Muscle layer of duodenum (tissue), 2 donors: ENCODE data around the gene NBAS.
"Not testable (repeated sequence)": the region's sequence is repeated elsewhere in the genome, so short reads cannot be mapped to it uniquely, and the experiment has no call there.

ENCODE experiments used
- H3K27ac ChIP-seq: one replicate; pipeline ENCODE4 v1.7.0; 2013; ENCODE audit warnings: mild to moderate bottlenecking, low read length
- H3K27me3 ChIP-seq: one replicate; pipeline ENCODE4 v1.7.0; 2013; ENCODE audit warnings: low read depth, mild to moderate bottlenecking, control low read depth, low read length
- H3K36me3 ChIP-seq, 2 donors: one replicate each; pipeline ENCODE4 v1.7.0; 2013; ENCODE audit warnings: low read length in 2 of 2, control low read depth in 1 of 2, mild to moderate bottlenecking in 1 of 2; ENCODE audit not compliant: insufficient read depth in 2 of 2, control insufficient read depth in 1 of 2
- H3K4me1 ChIP-seq, 2 donors: one replicate each; pipeline ENCODE4 v1.7.0; 2013; ENCODE audit warnings: low read length in 2 of 2, mild to moderate bottlenecking in 2 of 2, control low read depth in 1 of 2, moderate library complexity in 1 of 2; ENCODE audit not compliant: insufficient read depth in 2 of 2, control insufficient read depth in 1 of 2
- H3K4me3 ChIP-seq, 2 donors: one replicate each; pipeline ENCODE4 v1.7.0; 2013; ENCODE audit warnings: low read length in 2 of 2, low read depth in 1 of 2, mild to moderate bottlenecking in 1 of 2
- H3K9me3 ChIP-seq, 2 donors: one replicate each; pipeline ENCODE4 v1.7.0; 2013; ENCODE audit warnings: low read length in 2 of 2, control low read depth in 1 of 2, mild to moderate bottlenecking in 1 of 2; ENCODE audit not compliant: control insufficient read depth in 1 of 2
- donor health status: healthy.

Gene NBAS

GRCh38 chr2:15450808-15451207 lies 110.3 kb downstream of the NBAS start:
- no peak overlapping the region for H3K4me3 ChIP-seq
- no peak overlapping the region for H3K27ac ChIP-seq
- H3K27me3 ChIP-seq, result no peaks in the 10 kb centered on the region
- H3K36me3 ChIP-seq, result peaks cover 4 to 11% of the 10 kb centered on the region in 2 donors
- H3K9me3 ChIP-seq, result no peaks in the 10 kb centered on the region
- H3K4me1 ChIP-seq, result peaks cover 0 to 3% of the 10 kb centered on the region in 2 donors

DNA sequence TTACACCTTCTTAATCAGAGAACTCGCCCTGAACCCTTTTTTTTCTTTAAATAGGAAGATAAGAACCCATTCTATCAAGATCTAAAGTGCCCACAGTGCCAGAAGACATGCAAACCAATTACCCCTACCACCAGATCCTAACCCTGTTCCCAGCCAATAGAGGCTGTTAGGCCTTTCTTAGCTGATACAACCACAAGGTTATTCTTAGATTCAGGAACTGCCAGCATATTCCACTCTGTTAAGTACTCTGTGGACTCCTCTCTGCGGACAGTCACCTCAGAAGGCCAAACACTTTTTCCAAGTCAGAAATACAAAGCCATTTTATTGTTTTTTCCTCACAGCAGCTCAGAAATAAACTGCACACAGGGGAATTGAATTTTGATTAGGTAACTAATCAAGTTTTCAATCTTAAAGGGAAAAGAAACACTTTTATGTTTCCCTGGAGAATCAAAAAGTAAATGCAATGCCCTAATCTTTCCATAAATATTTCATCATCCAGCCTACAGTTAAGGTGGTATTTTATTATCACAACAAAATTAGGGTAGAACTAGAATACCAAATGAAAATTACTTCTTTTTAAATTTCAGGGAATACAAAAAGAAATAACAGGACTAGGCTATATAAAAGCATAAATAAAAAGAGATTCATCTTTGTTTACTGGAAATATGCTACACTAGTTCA lies 111.4 kb downstream of the NBAS start:
- no peak overlapping the region for H3K27ac ChIP-seq

GRCh38 chr2:15448250-15448839 lies 112.8 kb downstream of the NBAS start:
- no peak overlapping the region for H3K4me3 ChIP-seq
- H3K4me1 ChIP-seq, result peaks cover 0 to 3% of the 10 kb centered on the region in 2 donors
- H3K27me3 ChIP-seq, result no peaks in the 10 kb centered on the region
- H3K27ac ChIP-seq, result no peak overlapping the region
- H3K9me3 ChIP-seq, result no peaks in the 10 kb centered on the region
- peaks cover 0 to 8% of the 10 kb centered on the region in 2 donors for H3K36me3 ChIP-seq

More for the DNA sequence above, 111.4 kb downstream of the NBAS start:
- no peaks in the 10 kb centered on the region for H3K9me3 ChIP-seq
- no peaks in the 10 kb centered on the region for H3K27me3 ChIP-seq
- peaks cover 4 to 11% of the 10 kb centered on the region in 2 donors for H3K36me3 ChIP-seq
- peaks cover 0 to 3% of the 10 kb centered on the region in 2 donors for H3K4me1 ChIP-seq
- no peak overlapping the region for H3K4me3 ChIP-seq

- Histone ChIP-seq H3K27me3 (no peaks in the 10 kb centered on the region), H3K9me3 (no peaks in the 10 kb centered on the region), H3K27ac (no peak overlapping the region), H3K36me3 (no peaks in the 10 kb centered on the region), H3K4me3 (no peak overlapping the region), H3K4me1 (peaks cover 0 to 3% of the 10 kb centered on the region in 2 donors)
Observed at GRCh38 chr2:15447381-15447780, 113.8 kb downstream of the NBAS start.

- H3K27ac ChIP-seq, result no peak overlapping the region
- H3K4me1 ChIP-seq, result peaks cover 0 to 3% of the 10 kb centered on the region in 2 donors
- no peaks in the 10 kb centered on the region for H3K9me3 ChIP-seq
- H3K36me3 ChIP-seq, result no peaks in the 10 kb centered on the region
- H3K27me3 ChIP-seq, result no peaks in the 10 kb centered on the region
- no peak overlapping the region for H3K4me3 ChIP-seq
Observed at GRCh38 chr2:15446961-15447360, 114.2 kb downstream of the NBAS start.

GRCh38 chr2:15445891-15446562 lies 115.1 kb downstream of the NBAS start:
- H3K36me3 ChIP-seq, result no peaks in the 10 kb centered on the region
- no peak overlapping the region for H3K27ac ChIP-seq
- H3K9me3 ChIP-seq, result no peaks in the 10 kb centered on the region
- H3K27me3 ChIP-seq, result no peaks in the 10 kb centered on the region
- H3K4me1 ChIP-seq, result peaks cover 0 to 3% of the 10 kb centered on the region in 2 donors
- H3K4me3 ChIP-seq, result no peak overlapping the region

DNA sequence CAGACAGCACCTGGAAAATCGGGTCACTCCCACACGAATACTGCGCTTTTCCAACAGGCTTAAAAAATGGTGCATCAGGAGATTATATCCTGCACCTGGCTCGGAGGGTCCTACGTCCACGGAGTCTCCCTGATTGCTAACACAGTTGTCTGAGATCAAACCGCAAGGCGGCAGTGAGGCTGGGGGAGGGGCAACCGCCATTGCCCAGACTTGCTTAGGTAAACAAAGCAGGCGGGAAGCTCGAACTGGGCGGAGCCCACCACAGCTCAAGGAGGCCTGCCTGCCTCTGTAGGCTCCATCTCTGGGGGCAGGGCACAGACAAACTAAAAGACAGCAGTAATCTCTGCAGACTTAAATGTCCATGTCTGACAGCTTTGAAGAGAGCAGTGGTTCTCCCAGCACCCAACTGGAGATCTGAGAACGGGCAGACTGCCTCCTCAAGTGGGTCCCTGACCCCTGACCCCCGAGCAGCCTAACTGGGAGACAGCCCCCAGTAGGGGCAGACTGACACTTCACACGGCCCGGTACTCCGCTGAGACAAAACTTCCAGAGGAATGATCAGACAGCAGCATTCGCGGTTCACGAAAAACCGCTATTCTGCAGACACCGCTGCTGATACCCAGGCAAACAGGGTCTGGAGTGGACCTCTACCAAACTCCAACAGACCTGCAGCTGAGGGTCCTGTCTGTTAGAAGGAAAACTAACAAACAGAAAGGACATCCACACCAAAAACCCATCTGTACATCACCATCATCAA lies 121.2 kb downstream of the NBAS start:
- H3K4me1 ChIP-seq, H3K36me3 ChIP-seq, H3K27ac ChIP-seq, H3K27me3 ChIP-seq, H3K4me3 ChIP-seq, H3K9me3 ChIP-seq: not testable (repeated sequence)

DNA sequence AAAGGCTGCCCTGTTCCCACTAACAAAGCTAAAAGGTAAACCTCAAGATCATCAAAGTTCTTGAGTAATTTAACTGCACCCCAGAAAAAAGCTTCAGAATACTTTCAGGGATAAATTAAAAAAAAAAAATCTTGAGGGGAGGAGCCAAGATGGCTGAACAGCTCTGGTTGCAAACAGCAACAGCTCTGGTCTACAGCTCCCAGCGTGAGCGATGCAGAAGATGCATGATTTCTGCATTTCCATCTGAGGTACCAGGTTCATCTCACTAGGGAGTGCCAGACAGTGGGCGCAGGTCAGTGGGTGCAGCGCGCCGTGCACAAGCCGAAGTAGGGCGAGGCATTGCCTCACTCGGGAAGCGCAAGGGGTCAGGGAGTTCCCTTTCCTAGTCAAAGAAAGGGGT lies 121.8 kb downstream of the NBAS start:
- not testable (repeated sequence) for H3K36me3 ChIP-seq, H3K27me3 ChIP-seq, H3K4me3 ChIP-seq, H3K9me3 ChIP-seq, H3K4me1 ChIP-seq, H3K27ac ChIP-seq

DNA sequence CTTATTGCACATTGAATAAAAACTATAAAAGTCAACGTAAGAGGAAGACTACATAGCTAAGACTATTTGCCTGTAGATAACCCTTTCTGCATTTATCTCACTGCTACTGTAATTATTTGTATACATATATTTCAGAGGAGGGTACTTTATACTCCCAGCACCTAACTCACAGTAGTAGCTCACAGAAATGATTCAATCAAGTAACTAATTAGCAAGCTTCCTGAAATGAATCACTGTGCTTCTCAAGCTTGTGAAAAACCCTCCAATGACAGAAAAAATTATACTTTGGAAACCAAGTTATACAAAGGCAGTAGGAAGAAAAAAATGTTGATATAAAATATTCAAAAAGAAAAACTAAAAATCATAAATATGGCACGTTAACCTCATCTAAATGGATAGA lies 124.9 kb downstream of the NBAS start:
- Histone ChIP-seq H3K27me3 (no peaks in the 10 kb centered on the region), H3K27ac (no peak overlapping the region), H3K4me1 (no peaks in the 10 kb centered on the region), H3K9me3 (no peaks in the 10 kb centered on the region), H3K4me3 (no peak overlapping the region), H3K36me3 (no peaks in the 10 kb centered on the region)

DNA sequence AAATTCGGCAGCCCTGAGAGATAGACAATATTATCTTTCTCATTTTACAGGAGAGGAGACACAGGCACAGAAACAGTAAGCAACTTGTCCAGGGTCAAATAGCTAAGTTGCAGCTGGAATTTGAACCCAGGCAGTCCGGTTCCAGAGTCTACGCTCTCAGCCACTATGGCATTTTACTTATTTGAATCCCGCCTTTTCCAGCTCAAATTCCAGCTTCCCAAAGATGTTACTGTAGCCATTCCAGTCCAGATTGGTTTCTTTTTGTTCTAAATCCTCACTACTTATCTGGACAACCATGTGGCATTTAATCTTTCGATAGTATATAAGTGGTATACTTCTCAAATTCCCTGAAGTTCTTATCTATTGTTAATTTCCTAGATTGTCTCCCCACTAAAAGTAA lies 125.7 kb downstream of the NBAS start:
- no peaks in the 10 kb centered on the region for H3K9me3 ChIP-seq
- no peak overlapping the region for H3K4me3 ChIP-seq
- H3K27me3 ChIP-seq, result no peaks in the 10 kb centered on the region
- no peaks in the 10 kb centered on the region for H3K36me3 ChIP-seq
- no peaks in the 10 kb centered on the region for H3K4me1 ChIP-seq
- H3K27ac ChIP-seq, result no peak overlapping the region

GRCh38 chr2:15432642-15433256 lies 128.4 kb downstream of the NBAS start:
- Histone ChIP-seq H3K27me3 (no peaks in the 10 kb centered on the region), H3K9me3 (no peaks in the 10 kb centered on the region), H3K4me3 (no peak overlapping the region), H3K27ac (no peak overlapping the region), H3K36me3 (no peaks in the 10 kb centered on the region), H3K4me1 (no peaks in the 10 kb centered on the region)
